Non-pigmented ciliary epithelial cell (primary cell): ENCODE data around the gene CENPV.
A peak's percentile ranks its signal among the peaks of the same experiment; 100 is the strongest.

ENCODE experiments used
- DNase-seq: peaks from one replicate; pipeline ENCODE4 v3.0.0-alpha.2; 2010; ENCODE audit warnings: low read depth

The CENPV gene

DNA sequence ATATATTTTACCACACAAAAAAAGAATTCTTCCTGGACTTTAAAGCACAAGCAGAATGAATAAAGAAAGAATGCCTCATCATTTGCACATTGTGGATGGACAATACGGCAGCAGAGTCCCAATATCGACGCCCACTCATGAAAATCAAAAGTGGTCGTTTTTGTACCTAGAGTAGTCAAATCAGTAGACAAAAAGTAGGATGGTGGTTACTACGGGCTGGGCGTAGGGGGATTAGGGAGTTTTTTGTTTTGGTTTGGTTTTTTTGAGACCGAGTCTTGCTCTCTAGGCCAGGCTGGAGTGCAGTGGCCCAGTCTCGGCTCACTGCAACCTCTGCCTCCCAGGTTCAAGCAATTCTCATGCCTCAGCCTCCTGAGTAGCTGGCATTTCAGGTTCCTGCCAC, 8.6 kb upstream of the CENPV start:
- DNase-seq, result no peak

DNA sequence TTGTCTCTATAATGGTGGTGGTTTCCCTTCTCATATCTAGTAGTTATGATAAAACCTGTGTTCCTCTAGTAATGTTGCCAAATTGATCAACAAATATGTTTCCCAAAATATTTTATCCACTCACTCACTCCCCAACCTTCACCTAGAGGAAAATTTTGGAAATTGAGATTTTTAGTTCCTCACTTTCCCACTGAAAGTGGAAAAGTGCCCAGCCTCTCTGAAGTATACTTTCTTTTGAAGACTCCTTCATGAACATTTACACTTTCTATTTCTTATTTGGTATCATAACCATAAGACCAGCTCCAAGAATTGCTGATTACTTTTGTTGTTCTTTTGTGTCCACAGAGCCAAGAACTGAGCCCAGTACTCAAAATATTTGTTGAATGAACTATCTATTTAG, 5.1 kb upstream of the CENPV start:
- no peak for DNase-seq

DNA sequence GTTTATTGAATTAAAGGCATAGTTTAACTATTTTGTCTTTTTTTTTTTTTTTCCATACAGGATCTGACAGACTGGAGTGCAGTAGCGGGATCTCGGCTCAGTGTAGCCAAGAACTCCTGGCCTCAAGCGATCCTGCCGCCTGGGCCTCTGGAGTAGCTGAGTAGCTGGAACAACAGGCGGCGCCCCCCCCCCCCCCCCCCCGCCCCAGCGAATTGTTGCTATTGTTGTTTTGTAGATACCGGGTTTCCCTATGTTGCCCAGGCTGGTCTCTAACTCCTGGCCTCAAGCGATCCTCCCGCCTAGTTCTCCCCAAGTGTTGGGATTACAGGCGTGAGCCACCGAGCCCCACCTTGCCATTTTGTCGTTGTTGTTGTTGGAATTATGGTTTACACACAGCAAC, 1.3 kb upstream of the CENPV start:
- no peak for DNase-seq

DNA sequence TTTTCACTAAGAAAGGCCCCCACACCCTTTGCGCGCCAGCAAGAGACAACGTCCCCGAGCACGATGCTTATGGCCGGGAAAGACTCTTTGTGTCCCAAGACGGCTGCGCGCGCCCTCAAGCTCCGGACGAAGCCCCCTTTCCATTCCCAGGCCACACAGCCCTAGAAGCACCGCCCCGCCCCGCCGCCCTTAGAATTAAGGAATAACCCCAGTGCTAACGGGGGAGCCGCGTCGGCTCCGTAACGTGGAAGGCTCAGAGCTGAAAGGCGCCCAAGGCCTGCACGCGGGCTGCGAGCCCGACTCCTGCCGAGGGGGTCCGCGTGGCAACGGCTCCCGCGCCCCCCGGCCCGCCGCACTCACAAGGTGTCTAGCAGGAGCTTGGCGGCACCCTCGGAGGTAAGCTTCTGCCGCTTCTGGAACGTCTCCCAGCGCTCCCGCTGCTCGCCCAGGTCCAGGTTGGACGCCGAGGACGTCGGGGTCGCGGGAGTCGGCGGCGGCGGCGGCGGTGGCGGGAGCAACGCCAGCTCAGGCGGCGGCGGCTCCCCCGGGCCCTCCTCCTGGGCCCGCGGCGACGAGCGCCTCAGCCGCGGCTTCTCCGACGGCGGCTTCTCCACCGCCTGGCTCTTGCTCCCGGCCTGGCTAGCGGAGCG, 477 bp downstream of the CENPV start:
- no peak for DNase-seq

DNA sequence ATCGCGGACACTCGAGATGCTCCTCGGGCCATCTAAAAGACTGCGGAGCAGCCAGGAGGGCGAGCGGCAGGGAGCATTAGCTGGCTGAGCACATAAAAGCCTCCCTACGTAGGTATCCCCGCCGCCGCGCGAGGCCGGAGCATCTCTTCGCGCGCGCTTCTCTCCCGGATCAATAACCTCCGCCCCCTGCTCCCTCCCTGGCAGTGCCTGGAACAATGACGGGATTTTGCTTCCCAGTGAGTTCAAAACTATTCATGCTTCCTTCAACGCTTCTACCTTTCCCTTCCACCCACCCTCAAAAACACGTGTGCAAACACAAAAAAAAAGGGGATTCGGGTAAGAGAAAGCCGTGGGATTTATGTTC, 984 bp downstream of the CENPV start:
- no peak for DNase-seq

DNA sequence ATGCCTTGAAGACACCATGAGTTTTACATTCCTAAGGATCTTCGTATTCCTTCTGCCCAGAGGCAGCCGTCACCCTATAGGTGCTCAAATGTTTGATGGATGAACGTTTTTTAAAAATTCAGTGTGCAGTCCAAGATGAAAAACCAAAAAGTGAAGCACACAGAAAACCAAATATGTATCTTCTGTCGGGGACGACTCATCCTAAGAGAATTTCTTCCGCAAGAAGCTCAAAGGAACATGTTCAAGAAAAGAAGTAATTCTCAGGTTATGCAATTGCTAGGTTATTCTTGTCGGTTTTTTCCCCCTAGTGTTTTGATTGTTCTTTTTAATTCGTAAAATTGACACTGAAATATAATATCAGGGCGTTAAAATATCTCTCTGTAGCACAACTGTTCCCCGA, 1.4 kb downstream of the CENPV start:
- no peak for DNase-seq

DNA sequence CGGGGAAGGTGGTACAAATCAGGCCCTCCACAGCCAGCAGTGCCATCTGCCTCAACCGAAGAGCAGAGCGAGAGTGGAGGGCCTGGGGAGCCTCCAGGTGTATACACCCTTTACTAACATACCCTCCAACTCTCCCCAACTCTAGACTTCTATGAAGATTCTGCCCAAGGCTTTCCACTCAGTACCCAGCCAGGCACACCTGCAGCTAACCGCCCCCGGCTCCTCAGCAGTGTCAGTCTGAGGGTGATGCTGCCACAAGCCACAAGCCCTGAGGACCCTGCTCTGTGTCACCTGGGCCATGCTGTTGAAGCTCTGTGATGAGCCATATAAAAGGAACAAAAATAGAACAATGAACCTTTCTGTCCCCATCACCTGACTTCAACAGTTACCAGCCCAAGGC, 3.8 kb downstream of the CENPV start:
- no peak for DNase-seq

DNA sequence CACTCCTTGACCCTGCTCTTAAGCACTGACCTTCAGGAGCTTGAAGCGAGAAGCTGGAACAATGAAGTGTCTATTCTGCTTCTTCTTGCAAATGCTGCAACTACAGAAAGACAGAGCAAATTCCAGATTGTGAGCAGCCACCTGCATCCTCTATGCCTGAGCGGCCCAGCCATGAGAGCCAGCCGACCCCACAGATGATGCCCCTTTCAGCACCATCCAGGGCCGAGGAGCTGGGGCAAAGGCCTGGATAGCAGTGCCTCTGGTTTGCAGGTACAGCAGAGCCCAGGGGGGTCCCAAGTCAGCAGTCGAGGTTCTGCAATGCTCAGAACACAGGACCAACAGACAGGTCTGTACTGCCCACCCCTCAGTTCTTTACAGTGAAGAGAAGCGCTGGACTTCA, 4.7 kb downstream of the CENPV start:
- DNase-seq, result no peak

DNA sequence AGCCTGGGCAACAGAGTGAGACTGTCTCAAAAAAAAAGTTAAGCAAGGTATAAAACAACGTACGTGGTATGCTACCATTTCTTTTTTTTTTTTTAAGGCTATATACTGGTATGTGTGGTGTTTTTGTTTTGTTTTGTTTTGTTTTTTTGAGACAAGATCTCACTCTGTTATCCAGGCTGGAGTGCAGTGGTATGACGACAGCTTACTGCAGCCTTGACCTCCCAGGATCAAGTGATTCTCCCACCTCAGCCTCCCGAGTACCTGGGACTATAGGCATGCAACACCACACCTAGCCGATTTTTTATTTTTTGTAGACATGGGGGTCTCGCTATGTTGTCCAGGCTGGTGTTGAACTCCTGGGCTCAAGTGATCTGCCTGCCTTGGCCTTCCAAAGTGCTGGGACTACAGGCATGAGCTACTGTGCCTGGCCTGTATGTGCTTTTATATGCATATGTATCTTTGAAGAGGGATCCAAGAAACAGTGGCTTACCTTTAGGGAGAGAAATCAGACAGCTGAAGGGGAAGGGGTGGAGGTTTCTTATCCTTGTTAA, 6.5 kb downstream of the CENPV start:
- no peak for DNase-seq

DNA sequence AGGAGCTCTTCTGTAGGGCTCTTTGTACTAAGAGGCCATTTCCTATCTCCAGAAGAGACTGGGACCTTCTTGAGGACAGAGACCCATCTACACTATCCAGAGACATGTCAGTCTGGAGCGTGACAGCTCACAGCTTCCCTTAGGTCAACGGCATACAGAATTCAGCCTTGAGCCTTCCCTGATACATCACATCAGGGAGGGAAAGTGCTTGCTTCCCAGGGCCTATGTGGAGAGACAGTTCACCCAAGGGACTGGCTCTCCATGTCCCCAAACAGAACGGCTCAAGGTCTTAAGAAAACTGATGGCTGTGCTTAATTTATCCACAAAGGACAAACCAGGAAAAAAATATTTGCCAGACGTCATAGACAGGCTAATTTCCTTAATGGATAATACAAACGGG, 7.7 kb downstream of the CENPV start:
- DNase-seq, result no peak

DNA sequence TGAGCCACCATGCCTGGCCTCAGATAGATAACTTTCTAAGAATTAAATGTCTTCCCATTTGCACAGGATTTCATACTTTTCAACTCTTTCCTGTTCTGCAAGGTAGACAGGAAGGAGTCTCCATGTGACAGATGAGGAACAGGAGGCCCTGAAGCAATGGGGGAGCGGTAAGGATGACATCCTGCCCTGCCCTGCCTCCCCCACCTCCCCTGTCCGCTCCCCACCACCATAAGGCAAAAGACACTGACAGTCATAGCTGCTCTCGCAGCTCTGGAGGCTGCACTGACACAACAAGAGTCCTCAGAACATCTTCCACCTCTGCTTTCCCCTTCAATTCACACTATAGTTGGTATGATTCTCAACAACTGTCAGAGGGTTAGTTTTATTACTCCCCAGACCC, 9.7 kb downstream of the CENPV start:
- DNase-seq, result no peak

DNA sequence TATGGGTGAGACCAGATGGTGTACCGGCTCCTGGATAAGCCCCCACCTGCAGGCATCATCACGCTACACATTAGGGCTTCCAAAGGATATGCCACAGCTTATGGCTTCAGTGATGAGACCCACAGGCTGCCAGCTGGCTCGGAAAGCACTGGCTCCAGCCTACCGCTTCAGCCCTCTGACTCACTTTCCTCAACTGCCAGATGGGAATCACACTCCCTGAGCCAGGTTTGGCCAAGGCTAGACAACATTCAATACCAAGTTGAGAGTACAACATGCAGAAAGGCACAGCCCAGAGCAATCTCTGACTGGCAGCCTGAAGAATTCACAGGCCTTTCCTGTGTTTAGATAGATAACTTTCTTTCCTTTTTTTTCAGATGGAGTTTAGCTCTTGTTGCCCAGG, 10.3 kb downstream of the CENPV start:
- no peak for DNase-seq

DNA sequence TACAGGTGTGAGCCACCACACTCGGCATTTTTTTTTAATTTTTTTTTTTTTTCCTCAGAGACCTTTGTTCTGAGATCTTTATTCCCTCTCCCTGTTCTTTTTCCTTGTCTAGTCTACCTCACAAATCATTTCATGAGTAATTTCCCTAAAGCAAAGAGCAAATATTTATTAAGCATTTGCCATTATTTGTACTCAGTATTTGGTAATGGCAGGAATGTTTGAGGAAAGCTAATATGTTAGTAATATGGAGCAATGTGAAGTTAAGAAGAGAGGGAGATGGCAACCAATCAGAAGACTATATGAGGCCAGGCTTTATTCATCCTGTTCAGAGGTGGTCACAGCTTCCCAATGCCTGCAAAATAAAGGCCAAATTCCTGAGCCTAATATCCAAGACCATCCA, 13.3 kb downstream of the CENPV start:
- no peak for DNase-seq

DNA sequence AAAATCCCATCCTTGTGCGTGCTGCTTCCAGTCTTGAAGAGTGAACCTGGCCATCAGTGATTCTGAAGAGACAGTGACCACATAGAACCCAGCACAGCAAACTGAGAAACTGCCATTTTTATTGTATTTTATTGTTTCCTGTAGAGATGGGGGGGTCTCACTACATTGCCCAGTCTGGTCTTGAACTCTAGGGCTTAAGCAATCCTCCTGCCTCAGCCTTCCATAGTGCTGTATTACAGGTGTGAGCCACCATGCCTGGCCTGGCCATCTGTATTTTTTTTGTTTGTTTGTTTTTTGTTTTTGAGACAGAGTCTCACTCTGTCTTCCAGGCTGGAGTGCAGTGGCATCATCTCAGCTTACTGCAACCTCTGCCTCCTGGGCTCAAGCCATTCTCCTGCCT, 13.9 kb downstream of the CENPV start:
- no peak for DNase-seq

DNA sequence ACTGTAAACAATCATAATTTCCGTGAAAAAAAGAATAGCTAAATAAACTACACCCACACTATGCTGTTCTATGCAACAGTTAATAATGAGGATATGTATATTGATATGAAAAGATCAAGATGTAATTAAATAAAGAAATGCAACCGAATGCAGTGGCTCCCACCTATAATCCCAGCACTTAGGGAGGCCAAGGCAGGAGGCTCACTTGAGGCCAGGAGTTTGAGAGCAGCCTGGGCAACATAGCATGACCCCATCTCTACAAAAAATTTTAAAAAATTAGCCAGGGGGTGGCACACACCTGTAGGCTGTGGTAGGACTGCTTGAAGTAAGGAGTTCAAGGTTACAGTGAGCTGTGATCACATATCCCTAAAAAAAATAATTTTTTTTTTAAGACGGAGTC, 14.9 kb downstream of the CENPV start:
- DNase-seq, result no peak

DNA sequence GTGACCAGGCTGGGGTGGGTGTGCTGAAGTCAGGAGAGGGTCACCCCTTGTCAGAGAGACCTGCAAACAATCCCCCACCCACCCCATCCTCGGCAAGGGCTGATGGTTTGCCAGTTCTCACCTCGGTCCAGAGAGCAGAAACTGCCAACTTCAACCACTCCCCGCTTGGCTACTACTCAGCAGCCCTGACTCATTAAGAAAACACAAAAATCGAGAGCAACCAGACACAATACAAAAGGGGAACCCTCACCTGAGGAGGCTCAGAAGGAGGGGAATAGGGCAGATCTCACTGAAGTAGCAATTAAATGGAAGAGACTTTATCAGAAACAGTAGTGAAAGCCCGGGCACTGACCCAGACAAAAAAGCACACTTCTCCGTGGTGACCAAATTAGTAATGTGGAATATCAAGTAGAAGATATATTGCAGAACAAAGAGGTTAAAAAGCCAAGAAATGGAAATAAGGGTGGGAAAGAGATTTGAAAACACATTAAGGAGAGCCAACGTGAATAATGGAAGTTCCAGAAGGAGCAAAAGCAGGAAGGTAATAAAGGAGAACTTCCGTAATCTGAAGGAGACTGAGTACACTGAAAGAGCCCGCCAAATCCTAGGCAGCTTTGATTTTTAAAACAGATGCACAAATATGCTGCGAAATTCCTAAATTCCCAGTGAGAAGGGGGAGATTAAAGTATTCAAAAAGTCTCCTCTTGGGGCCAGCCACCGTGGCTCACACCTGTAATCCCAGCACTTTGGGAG, 23.6 kb downstream of the CENPV start:
- no peak for DNase-seq

DNA sequence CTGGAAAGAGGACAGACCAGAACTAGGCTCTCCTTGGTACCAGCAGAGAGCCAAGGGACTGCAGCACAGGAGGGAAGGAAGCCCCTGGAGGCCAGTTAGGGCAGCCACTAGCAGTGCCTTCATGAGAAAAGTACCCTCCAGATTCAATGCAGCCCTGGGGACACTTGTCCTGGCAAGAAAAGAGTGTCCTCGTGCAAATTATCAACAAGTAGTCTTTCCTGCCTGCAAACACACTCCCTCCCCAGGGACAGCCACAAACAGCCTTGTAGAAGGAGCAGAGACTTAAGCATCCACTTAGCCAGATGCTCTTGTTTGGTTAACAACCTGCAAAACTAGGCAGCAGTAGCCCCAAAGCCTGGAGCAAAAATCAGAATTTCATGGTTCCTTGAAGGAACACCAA, 24.3 kb downstream of the CENPV start:
- DNase-seq, result no peak

DNA sequence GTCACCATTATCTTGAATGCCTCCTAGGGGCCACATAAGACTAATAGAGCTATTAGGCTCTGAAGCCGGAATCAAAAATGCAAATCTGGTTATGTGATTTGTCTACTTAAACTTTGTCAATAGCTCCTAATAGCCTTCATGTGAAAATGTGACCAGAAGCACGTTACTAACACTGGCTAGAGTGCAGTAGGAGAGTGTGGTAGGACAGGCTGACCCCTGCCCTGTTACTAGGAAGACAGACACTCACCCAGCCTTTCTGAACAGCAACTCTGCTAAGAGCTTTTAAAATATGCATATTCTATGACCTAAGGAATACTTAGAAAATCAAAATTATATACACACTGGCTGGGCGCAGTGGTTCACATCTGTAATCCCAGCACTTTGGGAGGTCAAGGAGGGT, 26.3 kb downstream of the CENPV start:
- DNase-seq, result no peak

DNA sequence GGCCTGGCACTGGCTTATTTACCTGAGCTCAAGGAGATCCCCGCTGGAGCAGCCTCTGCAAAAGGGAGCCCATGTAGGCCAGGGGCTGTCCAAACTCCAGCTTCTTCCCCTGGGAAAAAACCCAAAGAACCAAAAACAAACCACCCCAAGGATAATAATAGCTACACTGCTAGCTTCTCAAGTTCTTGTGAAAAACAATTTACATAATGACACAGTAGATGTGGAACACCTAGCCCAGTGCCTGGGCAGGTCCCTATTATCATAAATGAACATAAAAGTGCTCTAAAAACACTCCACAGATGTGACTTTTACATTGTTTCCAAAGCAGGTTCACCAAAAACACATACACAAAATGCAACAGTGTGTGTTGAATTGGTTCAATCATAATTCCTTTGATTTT, 27.3 kb downstream of the CENPV start:
- DNase-seq, result no peak

DNA sequence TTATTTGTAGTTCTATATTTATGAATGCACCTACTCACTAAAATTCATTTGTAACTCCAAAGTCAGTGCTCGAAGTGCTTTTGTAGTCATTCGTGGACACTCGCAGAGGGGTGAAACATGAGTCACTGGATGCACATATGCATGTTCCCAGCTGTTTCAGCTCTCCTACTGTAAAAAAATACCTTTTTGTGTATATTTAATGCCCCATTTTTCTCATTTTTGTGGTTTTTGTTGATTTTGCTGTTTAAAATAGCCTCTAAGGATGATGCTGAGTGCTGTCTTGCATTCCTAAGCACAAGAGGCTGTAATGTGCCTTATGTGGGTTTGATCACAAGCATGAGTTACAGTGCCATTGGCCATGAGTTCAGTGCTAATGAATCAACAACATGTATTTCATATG, 30.6 kb downstream of the CENPV start:
- DNase-seq, result peak; percentile 78

DNA sequence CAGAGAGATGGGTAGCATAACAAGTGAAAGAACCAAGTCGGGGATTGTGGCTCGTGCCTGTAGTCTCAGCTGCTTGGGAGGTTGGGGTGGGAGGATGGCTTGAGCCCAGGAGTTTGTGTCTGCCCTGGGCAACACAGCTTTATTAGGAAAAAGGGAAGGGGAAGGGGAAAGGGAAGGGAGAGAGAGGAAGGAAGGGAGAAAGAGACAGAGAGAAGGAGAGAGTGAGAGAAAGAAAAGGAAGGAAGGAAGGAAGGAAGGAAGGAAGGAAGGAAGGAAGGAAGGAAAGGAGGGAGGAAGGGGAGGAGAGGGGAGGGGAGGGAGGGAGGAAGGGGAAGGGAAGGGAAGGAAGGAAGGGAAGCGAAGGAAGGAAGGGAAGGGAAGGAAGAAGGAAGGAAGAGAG, 33.3 kb downstream of the CENPV start:
- no peak for DNase-seq

DNA sequence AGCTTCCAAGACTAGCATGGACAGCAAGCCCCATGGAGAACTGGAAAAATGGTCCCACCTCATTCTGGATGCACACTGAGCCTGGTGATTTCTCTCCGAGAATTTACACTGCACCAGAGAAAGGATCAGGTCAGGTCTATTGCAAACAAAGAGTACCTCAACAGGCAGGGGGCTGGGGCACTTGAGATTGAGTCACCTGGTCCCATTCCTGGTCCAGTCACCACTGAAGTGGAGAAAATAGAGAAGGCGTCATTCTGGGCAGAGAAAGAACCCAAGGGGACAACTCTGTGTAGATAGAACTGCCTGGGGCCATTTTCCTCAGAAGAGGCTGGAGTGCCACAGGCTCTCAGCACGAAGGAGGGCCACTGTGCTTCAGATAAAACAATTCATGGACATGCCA, 38.4 kb downstream of the CENPV start:
- DNase-seq, result no peak

DNA sequence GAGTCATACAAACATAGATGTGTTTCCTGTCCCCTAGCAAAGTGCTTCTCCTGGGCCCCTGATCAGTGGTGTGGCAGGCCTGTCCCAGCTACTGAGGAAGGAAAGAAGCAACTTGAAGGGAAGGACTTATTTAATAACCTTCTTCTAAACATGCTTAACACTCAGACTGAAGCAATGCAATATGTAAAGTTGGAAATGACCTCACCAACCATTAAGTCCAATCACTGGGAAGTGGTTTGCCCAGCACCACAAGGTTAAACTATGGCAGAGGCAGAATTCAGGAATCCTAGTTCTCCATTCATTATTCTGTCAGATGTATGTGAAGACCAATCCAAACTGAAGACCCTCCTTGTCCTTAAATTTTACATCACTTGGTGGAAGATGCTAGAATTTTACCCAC, 39.1 kb downstream of the CENPV start:
- DNase-seq, result no peak
